ENCODE results near the gene ISG15. TPM values are rescaled to one million over a fixed set of nuclear protein-coding genes. Genes with fewer than 3 reads are reported as not detected.
"Not testable (repeated sequence)": the region's sequence is repeated elsewhere in the genome, so short reads cannot be mapped to it uniquely, and the experiment has no call there.

ISG15 gene
- total RNA-seq, 2 experiments from 2014 or later, result 385 to 413 TPM

GRCh38 chr1:970973-971730, 42.1 kb upstream of the ISG15 start:
- Mint-ChIP-seq H3K4me3 (no peak overlapping the region), H3K4me1 (ENCODE audit: low read depth) (peaks cover 10% of the 10 kb centered on the region), H3K27ac (no peak overlapping the region), H3K27me3 (ENCODE audit: low read depth) (peaks cover 17% of the 10 kb centered on the region), H3K36me3 (ENCODE audit: low read depth) (no peaks in the 10 kb centered on the region), H3K9me3 (ENCODE audit: insufficient read depth) (no peaks in the 10 kb centered on the region)
- POLR2A ChIA-PET, result no interaction called here
- CTCF ChIA-PET, result interaction anchor here (1.7 kb wide), 1 partner anchor 31 kb away, joined by 4 read pairs; no protein-coding TSS in a partner anchor
- DNase-seq, result no peak
- no peak for ATAC-seq

GRCh38 chr1:971751-972506, 41.4 kb upstream of the ISG15 start:
- DNase-seq (no peak), ATAC-seq (no peak)
- ChIA-PET POLR2A (interaction anchor here (0.5 to 0.7 kb wide), 2 partner anchors 219 to 345 kb away, joined by 3 read pairs; no protein-coding TSS in a partner anchor), CTCF (no interaction called here)
- Mint-ChIP-seq H3K4me3 (no peak overlapping the region), H3K9me3 (ENCODE audit: insufficient read depth) (no peaks in the 10 kb centered on the region), H3K4me1 (ENCODE audit: low read depth) (peaks cover 11% of the 10 kb centered on the region), H3K27me3 (ENCODE audit: low read depth) (peaks cover 17% of the 10 kb centered on the region), H3K36me3 (ENCODE audit: low read depth) (no peaks in the 10 kb centered on the region), H3K27ac (no peak overlapping the region)

DNA sequence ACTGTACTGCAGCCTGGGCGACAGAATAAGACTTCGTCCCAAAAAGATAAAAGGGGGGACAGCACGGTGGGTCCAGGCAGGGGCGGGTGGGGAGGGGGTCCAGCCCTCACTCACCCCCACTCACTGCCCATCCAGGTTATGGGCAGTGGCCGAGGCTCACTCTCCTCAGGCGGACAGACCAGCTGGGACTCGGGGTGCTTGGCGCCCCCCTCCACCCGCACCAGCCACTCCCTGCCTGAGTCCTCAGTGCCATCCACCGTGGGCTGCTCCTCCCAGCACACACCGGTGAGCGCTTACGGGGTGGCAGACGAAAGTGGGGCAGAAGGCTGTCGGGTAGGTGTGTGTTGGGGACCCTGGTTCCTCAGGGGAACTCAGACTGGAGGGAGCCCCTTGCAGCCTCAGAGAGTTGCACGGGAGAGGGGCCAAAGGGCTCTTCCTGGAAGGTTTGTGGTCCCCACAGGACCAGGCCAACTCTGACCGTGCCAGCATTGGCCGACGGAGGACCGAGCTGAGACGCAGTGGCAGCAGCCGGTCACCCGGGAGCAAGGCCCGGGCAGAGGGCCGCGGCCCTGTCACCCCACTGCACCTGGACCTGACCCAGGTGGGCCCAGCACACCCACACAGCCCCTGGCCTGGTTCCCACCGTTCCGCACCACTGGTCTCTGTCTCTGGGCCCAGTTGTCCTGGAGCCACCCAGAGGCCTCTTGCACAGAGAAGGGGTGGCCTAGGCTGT, 40.4 kb upstream of the ISG15 start:
- Mint-ChIP-seq H3K4me3 (no peak overlapping the region), H3K4me1 (ENCODE audit: low read depth) (peaks cover 8% of the 10 kb centered on the region), H3K9me3 (ENCODE audit: insufficient read depth) (no peaks in the 10 kb centered on the region), H3K36me3 (ENCODE audit: low read depth) (no peaks in the 10 kb centered on the region), H3K27me3 (ENCODE audit: low read depth) (peaks cover 17% of the 10 kb centered on the region), H3K27ac (no peak overlapping the region)
- ChIA-PET CTCF (no interaction called here), POLR2A (no interaction called here)
- DNase-seq (no peak), ATAC-seq (no peak)

- peaks cover 13% of the 10 kb centered on the region for H3K4me1 Mint-ChIP-seq (ENCODE audit: low read depth)
- peaks cover 3% of the 10 kb centered on the region for H3K36me3 Mint-ChIP-seq (ENCODE audit: low read depth)
- CTCF ChIA-PET, result no interaction called here
- H3K9me3 Mint-ChIP-seq (ENCODE audit: insufficient read depth), result peaks cover 4% of the 10 kb centered on the region
- no peak overlapping the region for H3K27ac Mint-ChIP-seq
- POLR2A ChIA-PET, result no interaction called here
- ATAC-seq, result no peak
- DNase-seq, result no peak
- H3K4me3 Mint-ChIP-seq, result no peak overlapping the region
- H3K27me3 Mint-ChIP-seq (ENCODE audit: low read depth), result peaks cover 13% of the 10 kb centered on the region
Observed at GRCh38 chr1:973459-974292, 39.6 kb upstream of the ISG15 start.

- peaks cover 9% of the 10 kb centered on the region for H3K27me3 Mint-ChIP-seq (ENCODE audit: low read depth)
- ChIA-PET CTCF (no interaction called here), POLR2A (no interaction called here)
- no peak overlapping the region for H3K4me3 Mint-ChIP-seq
- H3K9me3 Mint-ChIP-seq (ENCODE audit: insufficient read depth), result peaks cover 4% of the 10 kb centered on the region
- H3K27ac Mint-ChIP-seq, result no peak overlapping the region
- peaks cover 13% of the 10 kb centered on the region for H3K4me1 Mint-ChIP-seq (ENCODE audit: low read depth)
- H3K36me3 Mint-ChIP-seq (ENCODE audit: low read depth), result peaks cover 3% of the 10 kb centered on the region
- DNase-seq (no peak), ATAC-seq (no peak)
Observed at GRCh38 chr1:974293-974640, 39.0 kb upstream of the ISG15 start.

- ATAC-seq (no peak), DNase-seq (no peak)
- H3K27ac Mint-ChIP-seq, result no peak overlapping the region
- H3K9me3 Mint-ChIP-seq (ENCODE audit: insufficient read depth), result peaks cover 4% of the 10 kb centered on the region
- POLR2A ChIA-PET, result no interaction called here
- H3K27me3 Mint-ChIP-seq (ENCODE audit: low read depth), result peaks cover 4% of the 10 kb centered on the region
- H3K4me1 Mint-ChIP-seq (ENCODE audit: low read depth), result peaks cover 13% of the 10 kb centered on the region
- CTCF ChIA-PET, result interaction anchor here (1.8 kb wide), 1 partner anchor 14 kb away, joined by 5 read pairs; no protein-coding TSS in a partner anchor
- H3K4me3 Mint-ChIP-seq, result no peak overlapping the region
- peaks cover 3% of the 10 kb centered on the region for H3K36me3 Mint-ChIP-seq (ENCODE audit: low read depth)
Observed at GRCh38 chr1:974687-975328, 38.5 kb upstream of the ISG15 start.

- Mint-ChIP-seq H3K36me3 (ENCODE audit: low read depth) (peaks cover 3% of the 10 kb centered on the region), H3K27me3 (ENCODE audit: low read depth) (peaks cover 4% of the 10 kb centered on the region), H3K27ac (no peak overlapping the region), H3K4me1 (ENCODE audit: low read depth) (peaks cover 13% of the 10 kb centered on the region), H3K9me3 (ENCODE audit: insufficient read depth) (peaks cover 4% of the 10 kb centered on the region), H3K4me3 (no peak overlapping the region)
- DNase-seq (no peak), ATAC-seq (no peak)
- ChIA-PET POLR2A (no interaction called here), CTCF (interaction anchor here (0.8 to 1.8 kb wide), 4 partner anchors 9 to 44 kb away, joined by 3 to 5 read pairs (median 4); partner anchors contain the start of genes AGRN and PLEKHN1)
Observed at GRCh38 chr1:975365-975764, 37.9 kb upstream of the ISG15 start.

DNA sequence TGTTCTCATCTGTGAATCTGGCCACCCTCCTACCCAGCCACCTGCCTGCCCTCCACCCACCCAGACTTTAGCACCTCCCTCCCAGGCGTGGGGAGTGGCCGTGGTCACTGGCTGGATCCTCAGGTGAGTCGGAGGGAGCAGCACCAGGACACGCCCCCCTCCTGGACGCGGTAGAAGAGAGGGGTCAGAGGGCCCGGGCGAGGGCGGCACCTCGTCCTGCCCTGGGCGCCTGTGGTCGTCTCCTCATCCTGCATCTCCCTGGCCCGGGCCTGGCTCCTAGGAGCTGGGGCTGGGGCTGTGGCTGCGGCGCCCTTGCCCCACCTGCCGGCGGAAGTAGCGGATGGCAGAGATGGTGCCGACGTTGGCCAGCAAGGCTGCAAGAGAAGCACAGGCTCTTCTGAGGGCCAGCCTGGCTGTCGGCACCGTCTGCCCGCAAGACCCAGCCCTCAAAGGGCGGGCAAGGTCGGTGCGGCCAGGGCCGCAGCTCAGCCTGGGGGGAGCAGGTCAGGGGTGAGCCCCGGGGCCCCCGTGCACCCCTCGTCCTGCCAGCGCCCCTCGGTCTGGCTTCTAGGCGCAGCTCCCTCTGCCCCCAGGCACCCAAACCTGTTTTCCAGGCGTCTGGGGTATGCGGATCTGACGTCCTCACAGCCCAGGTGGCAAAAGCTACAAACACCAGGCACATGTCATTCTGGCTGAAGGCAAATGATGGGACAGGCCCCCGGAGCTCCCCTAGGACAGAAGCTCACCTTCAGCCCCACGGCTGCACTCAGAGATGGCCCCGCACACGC, 37.2 kb upstream of the ISG15 start:
- ATAC-seq (peak; percentile 90), DNase-seq (peak; percentile 73)
- Mint-ChIP-seq H3K4me1 (ENCODE audit: low read depth) (peaks cover 13% of the 10 kb centered on the region), H3K9me3 (ENCODE audit: insufficient read depth) (peaks cover 4% of the 10 kb centered on the region), H3K4me3 (no peak overlapping the region), H3K27me3 (ENCODE audit: low read depth) (peaks cover 4% of the 10 kb centered on the region), H3K36me3 (ENCODE audit: low read depth) (peaks cover 3% of the 10 kb centered on the region), H3K27ac (no peak overlapping the region)
- ChIA-PET CTCF (interaction anchor here (0.8 to 1.8 kb wide), 5 partner anchors 8 to 107 kb away, joined by 3 to 5 read pairs (median 4); partner anchors contain the start of genes AGRN and PLEKHN1), POLR2A (interaction anchor here (1.2 kb wide), 1 partner anchor 9 kb away, joined by 4 read pairs; the partner anchor contains the start of gene PLEKHN1)

DNA sequence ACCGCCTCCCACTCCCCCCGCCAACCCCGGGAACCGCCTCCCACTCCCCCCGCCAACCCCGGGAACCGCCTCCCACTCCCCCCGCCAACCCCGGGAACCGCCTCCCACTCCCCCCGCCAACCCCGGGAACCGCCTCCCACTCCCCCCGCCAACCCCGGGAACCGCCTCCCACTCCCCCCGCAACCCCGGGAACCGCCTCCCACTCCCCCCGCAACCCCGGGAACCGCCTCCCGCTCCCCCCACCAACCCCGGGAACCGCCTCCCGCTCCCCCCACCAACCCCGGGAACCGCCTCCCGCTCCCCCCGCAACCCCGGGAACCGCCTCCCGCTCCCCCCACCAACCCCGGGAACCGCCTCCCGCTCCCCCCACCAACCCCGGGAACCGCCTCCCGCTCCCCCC, 36.5 kb upstream of the ISG15 start:
- POLR2A ChIA-PET, result interaction anchor here (1.2 kb wide), 1 partner anchor 10 kb away, joined by 4 read pairs; the partner anchor contains the start of gene PLEKHN1
- not testable (repeated sequence) for ATAC-seq

GRCh38 chr1:978069-978834, 35.0 kb upstream of the ISG15 start:
- ChIA-PET POLR2A (no interaction called here), CTCF (no interaction called here)
- ATAC-seq (no peak), DNase-seq (no peak)
- H3K27ac Mint-ChIP-seq, result no peak overlapping the region
- H3K4me3 Mint-ChIP-seq, result no peak overlapping the region
- peaks cover 13% of the 10 kb centered on the region for H3K4me1 Mint-ChIP-seq (ENCODE audit: low read depth)
- H3K27me3 Mint-ChIP-seq (ENCODE audit: low read depth), result peaks cover 4% of the 10 kb centered on the region
- H3K9me3 Mint-ChIP-seq (ENCODE audit: insufficient read depth), result peaks cover 4% of the 10 kb centered on the region
- peaks cover 3% of the 10 kb centered on the region for H3K36me3 Mint-ChIP-seq (ENCODE audit: low read depth)

More for the DNA sequence above, 36.5 kb upstream of the ISG15 start:
- H3K9me3 Mint-ChIP-seq (ENCODE audit: insufficient read depth); H3K4me3 Mint-ChIP-seq; DNase-seq; H3K36me3 Mint-ChIP-seq (ENCODE audit: low read depth); H3K27ac Mint-ChIP-seq; H3K27me3 Mint-ChIP-seq (ENCODE audit: low read depth): not testable (repeated sequence)
- peaks cover 13% of the 10 kb centered on the region for H3K4me1 Mint-ChIP-seq (ENCODE audit: low read depth)
- CTCF ChIA-PET, result interaction anchor here (1.0 to 1.8 kb wide), 3 partner anchors 10 to 107 kb away, joined by 4 to 5 read pairs (median 5); partner anchors contain the start of gene PLEKHN1
